Activated gamma-delta T cell (primary cell): ENCODE data around the gene PARK7.
"Not testable (repeated sequence)": the region's sequence is repeated elsewhere in the genome, so short reads cannot be mapped to it uniquely, and the experiment has no call there.

ENCODE experiments used
- DNase-seq: peaks from one replicate; lab custom pipeline; 2025; lab: John Stamatoyannopoulos, UW
- total RNA-seq, 2 donors: gene quantifications; one replicate each; lab custom pipeline; 2026; lab: John Stamatoyannopoulos, UW

PARK7 gene
- total RNA-seq: 62.3 to 78.2 reads per million in 2 donors

GRCh38 chr1:7961216-7962013, at the start of gene PARK7:
PARK7 (plus strand) TSS chr1:7961711; CDS start chr1:7962786, 1,075 bp downstream.
- DNase-seq: peak; percentile 99

DNA sequence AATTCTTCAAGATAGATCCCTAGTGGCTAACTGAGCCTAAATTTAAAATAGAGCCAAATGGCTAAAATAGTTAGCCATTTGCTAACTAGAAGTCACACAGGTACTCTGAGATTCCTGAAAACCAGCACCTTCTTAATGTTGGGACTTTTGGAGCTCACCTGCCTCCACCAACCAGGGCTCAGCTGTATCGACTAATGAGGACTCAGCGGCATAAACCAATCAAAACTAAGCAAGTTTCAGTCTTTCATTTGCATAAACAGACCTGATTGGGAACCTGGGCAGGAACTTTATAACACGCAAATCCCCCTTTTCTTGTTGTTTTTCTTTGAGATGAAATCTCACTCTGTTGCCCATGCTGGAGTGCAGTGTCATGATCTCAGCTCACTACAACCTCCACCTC, 49.4 kb upstream of the PARK7 start:
- no peak for DNase-seq

DNA sequence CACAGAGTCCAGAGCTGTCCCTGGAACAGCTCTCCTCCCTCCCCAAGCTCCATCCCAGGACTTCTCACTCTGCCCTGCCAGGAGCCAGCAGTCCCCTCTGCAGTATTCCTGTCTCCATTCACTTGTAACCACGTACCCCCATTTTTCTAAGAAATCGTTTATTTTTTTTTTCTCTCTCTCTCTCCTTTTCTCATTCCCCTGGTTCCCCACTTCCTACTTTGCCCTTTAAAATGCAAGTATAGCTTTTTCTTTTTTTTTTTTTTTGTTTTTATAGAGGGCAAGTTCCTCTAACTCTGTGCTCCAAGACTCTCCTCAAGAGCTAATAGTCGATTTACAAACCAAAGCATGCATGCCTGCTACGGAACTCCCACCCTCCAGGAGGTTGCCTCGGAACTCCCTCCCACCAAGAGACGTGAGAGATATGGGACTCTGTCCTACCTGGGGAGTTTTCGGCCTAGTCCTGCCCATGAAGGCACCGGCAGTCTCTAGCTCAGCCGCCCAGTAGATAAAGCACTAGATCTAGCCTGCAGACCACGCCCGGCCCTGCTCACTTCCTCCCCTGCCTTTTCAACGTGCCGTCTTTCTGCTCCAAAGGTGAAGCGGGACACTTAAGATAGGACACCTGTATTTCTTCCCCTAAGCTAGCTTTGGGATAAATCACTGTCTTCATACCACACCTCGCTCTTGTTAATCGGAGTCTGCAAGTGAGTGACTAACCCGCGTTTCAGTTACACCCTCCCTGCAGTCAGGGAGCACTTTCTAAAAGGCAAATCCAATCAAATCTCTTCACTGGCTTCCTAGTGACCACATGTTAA, 48.6 kb upstream of the PARK7 start:
- no peak for DNase-seq

- no peak for DNase-seq
Observed at GRCh38 chr1:7915826-7916500, 45.5 kb upstream of the PARK7 start.

- no peak for DNase-seq
Observed at GRCh38 chr1:7916501-7916830, 45.0 kb upstream of the PARK7 start.

DNA sequence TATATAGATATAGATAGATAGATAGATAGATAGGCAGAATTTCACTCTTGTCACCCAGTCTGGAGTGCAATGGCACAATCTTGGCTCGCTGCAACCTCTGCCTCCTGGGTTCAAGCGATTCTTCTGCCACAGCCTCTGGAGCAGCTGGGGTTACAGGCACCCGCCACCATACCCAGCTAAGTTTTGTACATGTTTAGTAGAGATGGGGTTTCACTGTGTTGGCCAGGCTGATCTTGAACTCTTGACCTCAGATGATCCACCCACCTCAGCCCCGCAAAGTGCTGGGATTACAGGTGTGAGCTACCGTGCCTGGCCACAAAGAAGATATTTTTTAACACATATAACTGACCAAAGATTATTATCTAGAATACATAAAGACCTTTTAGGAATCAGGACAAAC, 43.5 kb upstream of the PARK7 start:
- DNase-seq: not testable (repeated sequence)

GRCh38 chr1:7919880-7920279, 41.6 kb upstream of the PARK7 start:
- no peak for DNase-seq

GRCh38 chr1:7921796-7922195, 39.7 kb upstream of the PARK7 start:
- DNase-seq: no peak

- DNase-seq: no peak
Observed at GRCh38 chr1:7922301-7922700, 39.2 kb upstream of the PARK7 start.

DNA sequence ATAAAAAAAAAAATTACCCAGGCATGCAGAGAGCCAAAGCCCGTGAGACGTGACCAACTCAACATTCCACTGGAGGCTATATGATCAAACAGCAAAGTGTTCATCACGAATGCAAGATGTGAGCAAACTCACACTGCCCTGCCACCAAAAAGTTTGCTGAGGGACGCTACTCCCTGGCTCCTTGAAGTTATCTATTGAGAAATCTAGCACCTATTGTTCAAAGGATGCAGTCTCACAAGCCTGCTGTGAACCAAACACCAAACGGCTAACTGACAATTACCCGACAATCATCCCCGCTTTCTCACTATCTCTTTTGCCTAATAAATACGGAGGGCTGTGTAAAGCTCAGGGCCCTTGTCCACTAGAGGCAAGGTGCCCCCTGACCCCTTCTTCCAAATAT, 34.5 kb upstream of the PARK7 start:
- not testable (repeated sequence) for DNase-seq

DNA sequence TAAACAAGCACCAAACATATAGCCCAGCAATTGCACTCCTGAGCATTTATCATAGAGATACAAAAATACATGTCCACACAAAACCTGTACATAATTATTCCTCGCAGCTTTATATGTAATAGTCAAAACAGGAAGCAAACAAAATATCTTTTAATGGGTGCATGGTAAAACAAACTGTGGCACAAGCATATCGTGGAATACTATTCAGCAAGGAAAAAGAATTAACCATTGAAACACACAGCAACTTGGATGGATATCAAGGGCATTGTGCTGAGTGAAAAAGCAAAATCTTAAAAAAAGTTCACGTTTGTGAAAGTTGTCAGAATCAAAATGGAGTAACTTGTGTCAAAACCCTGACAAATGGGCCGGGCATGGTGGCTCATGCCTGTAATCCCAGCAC, 33.3 kb upstream of the PARK7 start:
- no peak for DNase-seq

GRCh38 chr1:7929637-7930036, 31.9 kb upstream of the PARK7 start:
- no peak for DNase-seq

DNA sequence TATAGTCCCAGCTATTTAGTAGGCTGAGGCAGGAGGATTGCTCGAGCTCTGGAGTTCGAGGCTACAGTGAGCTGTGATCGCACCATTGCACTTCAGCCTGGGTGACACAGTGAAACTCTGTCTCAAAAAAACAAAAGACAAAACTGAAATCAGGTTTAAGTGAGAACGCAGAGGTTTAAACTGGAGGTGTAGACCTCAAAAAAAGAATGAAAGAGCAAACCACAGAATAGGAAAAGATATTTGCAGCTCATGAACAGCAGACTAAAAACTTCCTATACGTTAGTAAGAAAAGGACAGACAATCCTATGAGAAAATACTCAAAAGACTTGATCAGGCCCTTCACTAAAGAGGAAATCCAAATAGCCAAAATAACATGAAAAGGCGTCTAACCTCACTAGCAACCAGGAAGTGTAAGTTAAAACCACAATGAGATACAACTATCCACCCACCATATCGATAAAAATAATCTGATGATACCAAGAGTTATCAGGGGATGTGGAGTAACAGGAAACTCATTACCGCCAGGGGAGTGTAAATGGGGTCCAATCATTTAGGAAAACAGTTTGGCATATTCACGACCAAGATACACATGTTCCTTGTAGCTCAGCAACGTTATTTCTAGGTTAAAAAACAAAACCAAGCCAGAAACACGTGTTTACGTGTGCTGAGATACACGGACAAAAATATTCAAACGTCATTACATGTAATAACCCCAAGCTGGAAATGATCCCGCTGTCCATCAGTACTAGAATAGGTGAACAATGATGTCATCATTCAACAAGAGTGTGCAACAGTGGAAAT, 30.7 kb upstream of the PARK7 start:
- no peak for DNase-seq

GRCh38 chr1:7931446-7931812, 30.1 kb upstream of the PARK7 start:
- DNase-seq: no peak

DNA sequence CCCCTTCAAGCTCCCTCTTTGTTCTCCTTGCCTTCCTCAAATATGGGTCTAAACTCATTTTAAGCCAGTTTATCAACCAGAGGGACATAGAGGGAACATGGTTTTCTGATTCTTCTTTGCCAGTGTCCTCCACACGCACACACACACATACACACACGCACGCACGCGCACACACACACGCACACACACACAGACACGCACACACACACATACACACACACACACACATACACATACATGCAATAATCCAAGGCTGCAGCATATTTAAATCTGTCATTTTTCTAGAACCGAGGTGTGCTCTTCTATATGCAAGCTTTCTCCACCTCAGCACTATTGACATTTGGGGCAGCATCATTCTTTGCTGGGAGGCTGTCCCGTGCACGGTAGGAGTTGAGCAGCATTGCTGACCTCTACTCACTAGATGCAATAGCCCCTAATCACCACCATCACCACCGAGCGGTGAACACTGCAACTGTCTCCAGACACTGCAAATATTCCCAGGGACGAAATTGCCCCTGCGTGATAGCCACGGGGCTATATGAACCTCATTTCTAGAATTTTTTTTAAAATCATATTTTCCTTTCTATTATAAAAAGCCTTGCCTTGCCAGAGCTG, 28.9 kb upstream of the PARK7 start:
- no peak for DNase-seq

DNA sequence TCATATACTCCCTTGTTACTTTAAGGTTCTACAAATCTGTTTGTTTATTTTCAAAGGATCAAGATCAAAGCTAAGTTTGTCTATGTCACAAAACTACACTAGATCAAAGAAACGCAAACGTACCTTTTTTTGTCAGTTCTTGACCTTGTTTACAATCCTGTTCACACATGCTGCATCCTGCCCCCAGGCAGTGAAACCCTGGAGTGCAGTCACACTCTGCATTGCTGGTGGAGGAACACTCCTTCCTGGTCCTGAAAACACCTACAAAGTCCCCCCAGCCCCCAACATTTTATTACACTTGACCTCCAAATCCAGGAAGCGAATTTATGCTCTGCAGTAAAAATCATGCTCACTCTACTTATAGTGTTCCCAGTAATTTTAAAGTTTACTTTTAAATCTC, 23.4 kb upstream of the PARK7 start:
- no peak for DNase-seq

GRCh38 chr1:7940034-7940433, 21.5 kb upstream of the PARK7 start:
- DNase-seq: no peak

DNA sequence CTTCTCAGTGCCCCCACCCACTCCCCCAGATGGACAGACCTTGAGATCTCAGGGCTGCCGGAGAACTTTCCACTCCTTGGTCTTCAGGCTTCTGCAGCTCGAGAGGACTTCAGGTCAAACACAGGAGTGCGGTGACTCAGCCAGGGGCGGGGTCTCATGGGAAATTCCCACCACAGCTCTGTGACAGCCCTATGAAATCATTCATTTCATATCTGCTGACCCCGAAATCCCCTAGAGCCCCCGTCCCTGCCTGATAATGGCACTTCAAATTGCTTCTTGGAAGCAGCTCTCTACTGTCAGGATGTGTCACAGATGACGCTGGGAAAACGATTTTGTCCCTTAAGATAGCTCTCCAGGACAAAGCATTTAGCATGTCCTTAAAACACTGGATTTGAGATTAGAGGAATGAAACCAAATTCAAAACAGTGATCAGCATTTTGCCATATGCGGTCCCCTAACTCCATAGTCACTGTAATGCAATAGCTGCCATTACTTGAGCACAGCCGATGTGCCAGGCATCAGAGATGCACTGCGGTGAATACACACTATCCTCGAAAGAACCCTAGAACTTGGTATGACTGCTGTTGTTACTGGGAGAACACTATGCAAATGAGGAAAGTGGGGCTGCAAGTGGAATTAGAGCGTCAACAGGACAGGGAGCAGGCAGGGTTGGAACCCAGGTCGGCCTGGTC, 20.6 kb upstream of the PARK7 start, which contains the start of gene TNFRSF9:
Gene TNFRSF9 (minus strand): TSS at position 95 of the 692 bp plus-strand sequence. CDS start 845 bp downstream, outside the sequence.
- no peak for DNase-seq

DNA sequence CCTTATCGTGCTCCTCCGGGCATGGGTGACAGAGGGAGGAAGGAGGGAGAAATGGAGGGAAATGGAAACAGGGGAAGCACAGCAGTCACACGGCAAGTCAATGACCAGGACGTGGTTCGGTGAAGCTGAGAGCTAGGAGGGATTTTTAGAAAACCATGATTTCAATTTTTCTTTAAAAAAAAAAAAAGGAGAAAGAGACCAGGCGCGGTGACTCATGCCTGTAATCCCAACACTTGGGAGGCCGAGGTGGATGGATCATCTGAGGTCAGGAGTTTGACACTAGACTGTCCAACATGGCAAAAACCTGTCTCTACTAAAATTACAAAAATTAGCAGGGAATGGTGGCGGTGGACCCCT, 20.1 kb upstream of the PARK7 start:
- DNase-seq: no peak

DNA sequence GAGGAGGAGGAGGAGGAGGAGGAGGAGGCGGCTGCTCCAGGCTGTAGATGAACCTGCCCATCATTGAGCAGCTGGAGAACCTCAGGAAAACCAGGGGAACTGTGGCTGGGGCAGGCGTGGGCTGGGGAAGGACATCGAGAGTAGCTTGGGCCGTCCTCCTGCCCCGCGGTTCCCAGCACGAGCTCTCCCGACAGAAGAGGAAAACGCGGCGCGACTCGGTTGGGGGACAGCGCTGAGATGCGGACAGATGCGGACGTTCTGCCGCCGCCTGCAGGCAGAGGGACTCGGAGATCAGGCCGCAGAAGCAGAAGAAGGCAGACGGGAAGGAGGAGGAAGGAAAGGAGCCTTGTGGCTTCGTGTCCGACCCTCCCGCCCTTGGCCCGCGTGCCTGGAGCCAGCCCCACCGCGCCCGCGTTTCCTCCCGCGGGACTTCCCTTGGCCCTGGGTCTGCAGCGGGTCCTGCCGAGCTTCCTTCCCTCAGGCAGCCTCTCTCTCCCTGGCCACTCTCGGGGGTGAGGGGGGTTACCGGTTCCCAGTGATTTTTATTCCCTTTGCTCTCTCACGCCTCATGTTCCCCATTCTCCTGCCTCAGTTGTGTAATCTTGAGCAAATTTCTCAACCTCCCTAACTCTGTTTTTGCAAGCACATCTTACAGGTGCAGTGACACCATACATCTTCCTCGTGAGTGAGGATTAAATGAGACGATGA, 19.1 kb upstream of the PARK7 start:
- DNase-seq: peak; percentile 27
